ENCODE results near the gene EDIL3.
A peak's percentile ranks its signal among the peaks of the same experiment; 100 is the strongest.

EDIL3 gene

GRCh38 chr5:84259283-84260045, 125.2 kb downstream of the EDIL3 start:
- no peak for DNase-seq (ENCODE audit: low spot score)

DNA sequence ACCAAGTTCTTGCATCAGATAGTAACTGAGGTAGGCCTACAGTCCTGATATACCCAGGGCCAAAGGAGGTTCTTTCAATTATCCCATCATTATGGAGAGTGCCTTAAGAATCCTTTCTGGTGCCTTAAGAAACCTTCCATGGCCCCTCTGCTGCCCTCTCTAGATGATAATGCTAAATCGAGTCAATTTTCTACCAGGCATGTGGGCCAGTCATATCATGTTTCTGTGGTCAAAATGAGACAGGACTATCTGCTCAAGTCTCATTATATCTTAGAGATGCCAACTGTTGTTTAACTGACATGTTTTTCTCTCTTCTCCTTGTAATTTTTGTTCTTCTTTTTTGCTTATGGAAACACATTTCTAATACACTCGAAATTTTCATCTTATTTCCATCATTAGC, 127.6 kb downstream of the EDIL3 start:
- no peak for DNase-seq (ENCODE audit: low spot score)

- DNase-seq (ENCODE audit: low spot score) = peak; percentile 51
Measured at GRCh38 chr5:84255315-84255714, 129.4 kb downstream of the EDIL3 start.

GRCh38 chr5:84253946-84254345, 130.7 kb downstream of the EDIL3 start:
- no peak for DNase-seq (ENCODE audit: low spot score)

DNA sequence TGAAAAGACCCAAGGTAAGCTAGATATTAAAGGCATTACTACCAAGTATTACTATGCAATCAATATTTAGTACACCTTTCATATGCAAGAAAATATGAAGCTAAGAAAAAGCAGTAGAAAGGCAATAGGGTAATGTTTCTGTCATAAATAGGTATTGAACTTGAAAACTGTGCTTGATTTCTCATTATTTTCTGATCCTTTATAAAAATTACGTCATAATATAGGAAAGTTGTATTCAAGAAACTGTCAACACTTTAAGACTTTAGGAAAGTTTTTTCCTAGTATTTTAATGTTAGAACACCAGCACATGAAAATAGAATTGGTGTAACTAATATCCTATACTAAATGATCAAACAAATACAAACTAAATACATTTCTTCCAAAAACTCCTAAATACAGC, 133.2 kb downstream of the EDIL3 start:
- no peak for DNase-seq (ENCODE audit: low spot score)

DNA sequence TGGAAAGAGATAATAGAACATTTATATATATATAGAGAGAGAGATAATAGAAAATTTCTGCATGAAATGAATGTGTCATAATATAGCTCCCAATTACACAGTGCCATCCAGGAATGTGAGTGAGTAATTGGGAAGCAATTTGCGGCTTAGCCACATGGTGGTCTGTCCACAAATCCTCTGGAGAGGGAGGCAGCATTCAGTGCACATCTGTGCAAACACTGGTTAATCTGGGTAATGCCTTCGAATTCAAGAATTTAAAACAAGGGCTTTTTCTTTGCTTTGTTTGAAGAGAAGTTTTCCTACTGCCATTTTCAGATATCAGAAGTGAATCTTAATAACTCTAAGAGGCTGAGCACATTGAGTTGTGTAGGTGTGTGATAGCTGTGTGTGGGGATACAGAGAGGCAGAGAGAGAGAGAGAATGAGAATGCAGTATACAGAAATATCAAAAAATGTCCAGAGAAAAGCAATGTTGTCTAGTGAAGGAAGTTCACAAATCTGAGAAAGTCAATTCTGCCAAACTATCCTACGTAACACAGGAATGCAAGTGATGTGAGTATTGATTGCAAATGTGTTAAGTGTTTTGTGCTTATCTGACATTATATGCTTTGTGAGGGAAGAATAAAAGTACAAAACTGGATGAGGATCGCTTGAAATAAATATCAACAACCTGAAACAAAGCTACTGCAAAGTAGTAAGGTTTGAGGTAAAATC, 134.6 kb downstream of the EDIL3 start:
- DNase-seq (ENCODE audit: low spot score) = peak; percentile 32

DNA sequence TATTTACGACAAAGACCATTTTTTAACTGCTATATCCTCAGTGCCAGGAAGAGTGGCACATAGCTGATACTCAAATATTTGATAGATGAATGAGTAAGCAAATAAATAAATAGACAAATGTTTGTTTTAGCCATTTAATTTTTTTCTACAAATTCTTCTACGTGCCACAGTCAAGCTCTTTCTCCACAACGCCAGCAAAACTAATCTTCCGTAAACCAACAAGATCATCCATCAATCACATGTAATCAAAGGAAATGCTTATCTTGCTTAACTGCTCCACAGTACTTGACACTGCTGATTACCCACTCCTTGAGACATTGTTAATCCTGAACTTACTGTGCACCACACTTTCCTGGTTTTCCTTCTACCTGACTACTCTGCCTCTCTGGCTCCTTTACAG, 136.7 kb downstream of the EDIL3 start:
- no peak for DNase-seq (ENCODE audit: low spot score)

- DNase-seq (ENCODE audit: low spot score) = no peak
Measured at GRCh38 chr5:84242286-84242685, 142.4 kb downstream of the EDIL3 start.

- no peak for DNase-seq (ENCODE audit: low spot score)
Measured at GRCh38 chr5:84239494-84239893, 145.2 kb downstream of the EDIL3 start.

GRCh38 chr5:84237126-84237525, 147.6 kb downstream of the EDIL3 start:
- DNase-seq (ENCODE audit: low spot score) = no peak

DNA sequence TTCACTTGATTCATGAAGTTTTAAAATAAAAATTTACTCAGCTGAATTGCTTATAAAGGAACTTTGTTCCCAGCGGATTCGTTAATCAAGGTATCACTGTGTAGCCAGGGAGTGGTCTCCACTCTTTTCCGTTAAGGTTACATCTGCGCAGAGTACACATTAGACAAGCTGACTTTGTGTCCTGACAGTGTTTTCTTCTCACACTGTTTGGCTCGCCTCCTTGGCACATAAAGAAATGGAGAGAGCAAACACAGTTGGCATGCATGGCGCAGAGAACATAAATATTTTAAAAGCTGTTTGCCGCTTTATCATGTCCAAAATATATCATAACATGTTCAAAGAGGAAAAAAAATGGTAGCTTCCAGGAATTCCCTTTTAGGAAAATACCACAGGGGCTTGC, 153.2 kb downstream of the EDIL3 start:
- no peak for DNase-seq (ENCODE audit: low spot score)

- DNase-seq (ENCODE audit: low spot score) = no peak
Measured at GRCh38 chr5:84229045-84229444, 155.6 kb downstream of the EDIL3 start.

GRCh38 chr5:84228266-84228665, 156.4 kb downstream of the EDIL3 start:
- DNase-seq (ENCODE audit: low spot score) = no peak

GRCh38 chr5:84227236-84227635, 157.4 kb downstream of the EDIL3 start:
- DNase-seq (ENCODE audit: low spot score) = no peak

GRCh38 chr5:84218546-84218945, 166.1 kb downstream of the EDIL3 start:
- peak; percentile 4 for DNase-seq (ENCODE audit: low spot score)

GRCh38 chr5:84215521-84215920, 169.2 kb downstream of the EDIL3 start:
- no peak for DNase-seq (ENCODE audit: low spot score)

GRCh38 chr5:84213861-84214260, 170.8 kb downstream of the EDIL3 start:
- DNase-seq (ENCODE audit: low spot score) = no peak

- DNase-seq (ENCODE audit: low spot score) = no peak
Measured at GRCh38 chr5:84213212-84213611, 171.5 kb downstream of the EDIL3 start.

- no peak for DNase-seq (ENCODE audit: low spot score)
Measured at GRCh38 chr5:84204772-84205171, 179.9 kb downstream of the EDIL3 start.

DNA sequence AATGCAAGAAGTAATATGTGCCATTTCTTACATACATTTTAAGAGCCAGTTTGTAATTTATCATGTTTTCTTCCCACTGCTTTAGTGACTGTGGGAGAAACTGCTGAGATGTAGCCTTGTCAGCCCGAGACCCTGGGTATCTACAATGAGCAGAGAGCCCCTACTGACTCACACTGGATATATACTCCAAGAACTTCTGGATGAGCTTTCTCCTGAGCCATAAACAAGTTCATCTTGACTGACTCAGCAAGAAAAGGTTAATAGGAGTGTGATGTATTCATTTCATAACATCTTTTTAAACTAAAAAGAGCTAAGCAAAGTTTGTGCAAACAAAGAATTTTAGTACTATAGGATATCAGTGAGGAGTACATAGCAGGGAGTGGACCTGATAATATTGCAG, 182.5 kb downstream of the EDIL3 start:
- DNase-seq (ENCODE audit: low spot score) = no peak

DNA sequence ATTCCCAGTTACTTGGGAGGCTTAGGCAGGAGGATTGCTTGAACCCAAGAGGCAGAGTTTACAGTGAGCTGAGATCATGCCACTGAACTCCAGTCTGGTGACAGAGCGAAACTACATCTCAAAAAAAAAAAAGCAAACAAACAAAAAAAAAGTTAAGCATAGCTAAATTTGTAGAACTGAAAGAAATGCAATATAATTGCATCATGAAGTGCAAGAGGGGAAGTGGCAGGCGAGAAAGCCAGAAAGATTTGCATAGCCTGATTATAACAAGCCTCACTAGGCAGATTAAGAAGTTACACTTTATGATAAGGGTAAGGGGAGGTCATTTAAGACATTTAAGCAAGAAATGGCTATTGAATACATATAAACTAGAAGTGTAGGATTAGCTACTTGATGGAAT, 187.1 kb downstream of the EDIL3 start:
- DNase-seq (ENCODE audit: low spot score) = no peak

DNA sequence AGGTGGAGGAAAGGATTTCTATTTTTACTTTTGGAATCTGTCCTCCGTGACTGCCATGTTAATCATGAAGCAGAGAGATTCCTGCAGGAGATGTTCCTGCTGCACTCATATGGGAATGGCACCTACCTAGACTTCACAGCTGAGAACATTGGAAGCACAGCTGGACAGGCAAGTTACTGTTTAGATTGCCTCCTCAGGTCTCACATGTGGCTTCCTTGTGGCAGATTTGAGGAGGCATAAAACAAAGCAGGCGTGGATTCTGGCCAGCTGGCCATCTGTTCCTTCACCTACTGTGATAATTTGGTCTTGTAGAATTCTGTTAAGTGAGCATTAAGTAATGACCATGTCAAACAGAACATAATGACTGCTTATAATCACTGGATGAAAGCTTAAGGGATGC, 193.4 kb downstream of the EDIL3 start:
- DNase-seq (ENCODE audit: low spot score) = no peak

GRCh38 chr5:84184857-84185256, 199.8 kb downstream of the EDIL3 start:
- DNase-seq (ENCODE audit: low spot score) = no peak

DNA sequence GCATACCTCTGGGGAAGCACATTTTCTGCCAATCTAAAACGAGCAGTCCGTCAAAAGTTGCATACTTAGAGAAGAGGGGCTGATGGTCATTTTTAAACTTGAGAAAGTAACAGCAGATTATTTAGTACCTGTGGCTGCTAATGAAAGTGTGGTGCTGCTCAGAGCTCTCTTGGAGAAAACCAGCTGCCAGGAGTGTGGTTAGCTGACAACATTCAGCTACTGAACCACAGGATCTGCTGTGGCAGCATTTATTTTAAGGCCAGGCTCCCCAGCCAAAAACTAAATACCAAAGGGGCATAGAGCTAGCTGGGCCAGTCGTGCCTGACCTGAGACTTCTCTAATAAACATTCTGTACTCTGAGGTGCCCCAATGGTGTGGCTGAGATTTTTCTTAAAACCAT, 203.6 kb downstream of the EDIL3 start:
- no peak for DNase-seq (ENCODE audit: low spot score)

Data from RKO (cell line).